Activated CD8-positive, alpha-beta memory T cell treated with anti-CD3 and anti-CD28 coated beads, Interleukin-2, amount 50 U/mL, for 1 hour (primary cell): ENCODE results near the gene CORO2A.
"Not testable (repeated sequence)": the region's sequence is repeated elsewhere in the genome, so short reads cannot be mapped to it uniquely, and the experiment has no call there.

Experiments used
- DNase-seq: peaks from one replicate; pipeline ENCODE4 v3.0.0-alpha.2; 2020; ENCODE audit errors: extremely low read depth

CORO2A gene

DNA sequence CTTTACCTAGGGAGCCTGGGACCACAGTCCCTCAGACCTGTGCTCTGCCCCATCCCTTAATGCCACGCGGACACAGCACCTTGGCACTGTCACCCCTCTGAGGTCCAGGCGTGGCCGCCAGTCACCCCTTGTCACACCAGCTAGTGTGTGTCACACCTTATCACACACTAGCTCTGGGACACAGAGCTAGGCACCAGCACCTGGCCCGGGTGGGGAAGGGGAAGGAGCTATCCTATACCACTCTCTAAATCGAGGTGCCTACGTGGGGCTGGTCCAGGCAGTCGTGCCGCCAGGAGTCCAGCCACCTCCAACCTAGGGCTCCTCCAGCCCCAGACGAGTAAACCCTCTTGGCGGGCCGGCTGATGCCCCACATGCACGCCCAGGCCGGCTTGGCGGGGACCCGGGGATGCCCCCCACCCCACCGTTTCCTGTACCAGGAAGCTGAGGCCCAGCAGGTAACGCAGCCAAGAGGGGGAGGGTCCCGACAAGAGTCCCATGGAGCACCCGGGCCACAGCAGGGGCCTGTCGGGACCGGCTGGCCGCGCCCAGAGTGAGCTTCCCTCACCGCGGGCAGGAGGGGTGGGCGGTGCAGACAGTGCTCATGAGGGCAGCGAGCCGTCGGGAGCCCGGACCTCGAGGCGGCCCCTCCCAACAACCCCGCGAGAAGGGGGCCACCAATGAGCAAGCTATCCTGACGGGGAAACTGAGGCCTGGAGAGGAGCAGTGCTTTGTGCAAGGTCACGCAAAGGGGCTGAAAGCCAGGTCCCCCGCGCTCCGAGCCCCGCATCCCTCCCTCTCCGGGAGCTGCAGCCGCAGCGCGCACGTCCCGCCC, 550 bp downstream of the CORO2A start:
- DNase-seq, result no peak

DNA sequence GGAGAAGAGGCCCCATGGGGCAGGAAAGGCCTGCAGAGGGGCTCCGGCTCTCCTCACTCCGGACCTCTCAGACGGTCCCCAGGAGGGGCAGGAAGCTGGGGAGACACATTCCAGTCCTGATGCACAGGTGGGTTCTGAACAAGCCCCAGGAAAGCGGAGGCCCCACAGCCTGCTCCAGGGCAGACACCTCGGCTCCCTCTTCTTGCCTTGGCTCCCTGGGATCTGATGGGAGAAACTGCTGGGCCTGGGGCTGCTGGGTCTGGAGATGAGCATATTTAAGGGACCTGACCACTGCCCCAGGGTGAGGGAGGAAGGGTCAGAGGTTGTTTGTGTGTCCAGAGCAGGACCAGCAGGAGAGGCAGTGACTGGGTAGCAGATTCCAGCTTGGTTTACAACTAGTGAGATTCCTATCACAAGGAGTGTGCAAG, 1.2 kb downstream of the CORO2A start:
- no peak for DNase-seq

GRCh38 chr9:98190757-98191105, 1.7 kb downstream of the CORO2A start:
- no peak for DNase-seq

DNA sequence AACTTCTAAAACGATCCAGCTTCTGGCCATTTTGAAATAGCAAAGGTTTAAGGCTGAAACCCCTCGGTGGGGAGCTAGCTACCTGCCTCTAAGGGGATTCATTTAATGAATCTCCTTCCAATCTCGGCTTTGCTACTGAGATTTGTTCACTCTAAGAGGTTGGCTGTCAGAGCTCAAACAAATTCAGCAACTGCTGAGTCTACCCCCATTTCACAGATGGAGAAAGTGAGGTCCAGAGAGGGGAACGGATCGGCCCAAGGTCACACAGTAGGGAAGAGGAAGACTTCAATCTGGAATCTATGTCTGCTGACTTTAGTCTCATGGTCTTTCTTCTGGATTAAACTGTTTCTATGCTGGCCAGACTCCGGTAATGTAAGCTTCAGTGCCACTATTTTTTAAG, 3.0 kb downstream of the CORO2A start:
- DNase-seq, result no peak

DNA sequence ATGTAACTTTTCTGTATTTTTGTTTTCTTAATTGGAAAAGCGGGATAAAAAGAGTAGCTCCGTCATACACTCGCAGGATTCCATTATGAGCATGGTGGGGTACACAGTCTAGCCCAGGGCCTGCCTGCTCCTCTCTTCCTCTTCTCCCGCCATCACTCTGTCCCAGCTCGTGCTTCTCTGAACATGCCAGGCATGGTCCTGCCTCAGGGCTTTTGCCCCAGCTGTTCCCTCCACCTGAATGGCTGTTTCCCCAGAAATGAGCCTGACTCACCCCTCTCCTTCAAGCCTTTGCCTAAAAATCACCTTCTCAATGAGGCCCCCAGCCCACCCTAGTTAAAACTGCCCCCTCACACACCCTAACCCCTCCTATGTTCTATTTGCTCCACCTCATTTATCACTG, 4.5 kb downstream of the CORO2A start:
- no peak for DNase-seq

GRCh38 chr9:98186236-98186635, 6.2 kb downstream of the CORO2A start:
- DNase-seq, result no peak

DNA sequence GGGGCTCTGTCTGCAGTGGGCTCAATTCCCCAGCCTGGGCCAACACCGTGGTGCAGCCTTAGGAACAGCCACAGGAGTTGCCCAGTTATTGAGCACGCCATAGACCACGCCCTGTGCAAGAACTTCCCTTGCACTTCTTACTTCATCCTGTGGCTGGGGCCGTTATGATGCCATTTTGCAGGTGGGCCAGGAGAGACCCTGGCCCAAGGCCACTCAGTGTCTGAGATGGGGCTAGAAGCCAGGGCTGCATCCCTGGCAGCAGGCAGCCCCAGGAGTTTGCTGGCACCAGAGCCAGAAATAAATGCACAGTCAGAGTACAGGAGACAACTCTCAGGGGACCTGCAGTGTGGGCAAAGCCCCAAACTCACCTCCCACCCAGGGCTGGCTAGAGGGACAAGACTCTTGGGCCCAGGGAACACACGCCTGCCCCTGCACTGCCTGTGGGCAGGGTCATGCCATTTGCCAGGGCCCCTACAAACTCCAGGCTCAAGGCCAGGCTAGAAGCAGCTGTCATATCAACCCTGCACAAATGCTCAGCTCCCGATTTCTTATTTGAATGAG, 6.7 kb downstream of the CORO2A start:
- DNase-seq, result no peak

GRCh38 chr9:98185021-98185567, 7.3 kb downstream of the CORO2A start:
- DNase-seq, result no peak

GRCh38 chr9:98184326-98184725, 8.1 kb downstream of the CORO2A start:
- DNase-seq, result no peak

GRCh38 chr9:98182889-98183599, 9.4 kb downstream of the CORO2A start:
- DNase-seq, result no peak

- no peak for DNase-seq
These were observed 10.2 kb downstream of the CORO2A start for GRCh38 chr9:98182069-98182820.

GRCh38 chr9:98181746-98182068, 10.7 kb downstream of the CORO2A start:
- no peak for DNase-seq

- no peak for DNase-seq
These were observed 11.4 kb downstream of the CORO2A start for GRCh38 chr9:98180996-98181395.

GRCh38 chr9:98178874-98179850, 13.3 kb downstream of the CORO2A start:
- no peak for DNase-seq

GRCh38 chr9:98176391-98177259, 15.8 kb downstream of the CORO2A start:
- DNase-seq, result no peak

DNA sequence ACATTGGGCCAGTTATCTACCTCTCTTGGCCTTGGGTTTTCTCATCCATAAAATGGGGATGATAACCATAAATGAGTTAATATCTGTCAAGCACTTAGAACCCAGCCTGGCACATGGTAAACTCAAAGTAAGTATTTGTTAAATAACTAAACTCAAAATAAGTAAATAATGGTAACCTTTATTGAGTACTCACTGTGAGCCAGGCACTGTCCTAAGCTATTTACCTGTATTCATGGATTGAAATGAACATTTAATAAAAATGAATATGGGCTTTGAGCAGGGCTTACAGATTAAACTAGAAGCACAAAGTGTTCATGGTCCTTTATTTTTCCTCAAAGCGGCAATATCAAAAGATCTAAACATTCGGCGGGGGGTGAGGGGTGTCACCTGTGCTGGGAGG, 16.7 kb downstream of the CORO2A start:
- DNase-seq, result no peak

GRCh38 chr9:98175028-98175569, 17.3 kb downstream of the CORO2A start:
- no peak for DNase-seq

- not testable (repeated sequence) for DNase-seq
These were observed 17.9 kb downstream of the CORO2A start for GRCh38 chr9:98174502-98174918.

DNA sequence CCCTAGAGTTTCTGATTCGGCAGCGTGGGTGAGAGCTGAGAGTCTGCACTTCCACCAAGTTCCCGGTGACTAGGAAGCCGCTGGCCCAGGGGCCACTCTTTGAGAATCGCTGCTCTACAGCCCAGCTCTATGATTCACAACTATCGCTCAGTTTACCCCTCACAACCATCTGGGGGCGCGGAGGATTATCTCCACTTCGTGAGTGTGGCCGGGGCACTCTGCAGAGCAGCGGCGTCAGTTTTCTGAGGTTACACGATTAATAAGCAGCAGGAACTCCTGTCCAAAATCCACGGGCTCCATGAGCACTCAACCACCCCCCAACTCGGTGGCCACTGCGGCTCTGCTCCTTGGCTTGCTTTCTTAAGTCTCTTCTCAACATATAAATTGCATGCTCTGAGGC, 19.3 kb downstream of the CORO2A start:
- DNase-seq, result no peak

GRCh38 chr9:98172604-98173003, 19.8 kb downstream of the CORO2A start:
- no peak for DNase-seq
